ENCODE results near the gene DZIP1. TPM values are rescaled to one million over a fixed set of nuclear protein-coding genes. Genes with fewer than 3 reads are reported as not detected.

DZIP1 gene
- total and polyA plus RNA-seq, 2 of the 13 experiments (the other 11 are each of a cell fraction or from before 2014, with no cell fraction given) = 11.0 to 36.7 TPM

GRCh38 chr13:95642999-95643398 is 1.5 kb downstream of the DZIP1 start:
- Histone ChIP-seq H3K36me3 (replicated peaks in 1 of 2; ENCODE audit: control insufficient read depth in 1 of 2, insufficient read depth in 2 of 2, low read length in 2 of 2) (peaks cover 2 to 6% of the 10 kb centered on the region in 2 experiments; a peak in 2 of 5 replicates), H2AFZ (ENCODE audit: low read length) (no peak overlapping the region), H3K79me2 (ENCODE audit: insufficient read depth, low read length) (peaks cover 10% of the 10 kb centered on the region), H3K4me2 (ENCODE audit: low read depth, low read length) (peak overlapping the region; percentile 91), H3K27me3 (ENCODE audit: control insufficient read depth in 1 of 2, insufficient read depth in 2 of 2, low read length in 2 of 2) (no peaks in the 10 kb centered on the region; a peak in 1 of 5 replicates), H3K27ac (ENCODE audit: extremely low read length, insufficient read depth, low read length) (no peak overlapping the region), H3K4me1 (ENCODE audit: insufficient read depth, low read length) (peaks cover 19% of the 10 kb centered on the region), H4K20me1 (ENCODE audit: insufficient read depth, low read length) (no peaks in the 10 kb centered on the region), H3K4me3 (replicated peaks in 1 of 3; ENCODE audit: insufficient read depth in 1 of 3, low read depth in 2 of 3, low read length in 3 of 3) (peak overlapping the region in 2 of 3 experiments; percentile 69 to 73; a peak in 4 of 6 replicates), H3K9ac (ENCODE audit: insufficient read depth, low read depth, low read length) (peak overlapping the region; percentile 53; the same call in 1 of the 2 replicates), H3K9me3 (ENCODE audit: low read length) (no peaks in the 10 kb centered on the region)
- in situ Hi-C loops (cut with HindIII; ENCODE audit: extremely low pct_ligation_motif_present, low pct_unique_long_range_greater_than_20kb) = no loop called here
- FAIRE-seq = no peak
- ChIA-PET CTCF (ENCODE audit: low intra/inter-chr PET ratio, low total read pairs) (no interaction called here), POLR2A (interaction anchor here (3.0 kb wide), 1 partner anchor 34 kb away, joined by 14 read pairs; the partner anchor contains the start of gene DNAJC3)
- no peak for ATAC-seq
- TF ChIP-seq ZNF530 (CRISPR knock-in tag; IDR thresholded peaks at IDR 0.05; ENCODE audit: low read depth) (no peak), CENPX (CRISPR knock-in tag; IDR thresholded peaks at IDR 0.05) (no peak), ZNF550 (CRISPR knock-in tag; IDR thresholded peaks at IDR 0.05; ENCODE audit: borderline replicate concordance) (no peak), KLF16 (CRISPR knock-in tag; IDR thresholded peaks at IDR 0.05) (no peak), ZNF788 (CRISPR knock-in tag; IDR thresholded peaks at IDR 0.05; ENCODE audit: borderline replicate concordance) (no peak), RXRA (CRISPR knock-in tag; IDR thresholded peaks at IDR 0.05) (no peak), ZNF24 (IDR thresholded peaks at IDR 0.05) (no peak), ZSCAN12 (CRISPR knock-in tag; IDR thresholded peaks at IDR 0.05) (no peak), KDM6A (CRISPR knock-in tag; IDR thresholded peaks at IDR 0.05; ENCODE audit: low read depth) (no peak), NCOA5 (CRISPR knock-in tag; IDR thresholded peaks at IDR 0.05) (no peak), KLF12 (CRISPR knock-in tag; IDR thresholded peaks at IDR 0.05; ENCODE audit: borderline replicate concordance) (no peak), ZNF121 (CRISPR knock-in tag; IDR thresholded peaks at IDR 0.05) (no peak), SMAD1 (CRISPR knock-in tag; IDR thresholded peaks at IDR 0.05; ENCODE audit: borderline replicate concordance, low read depth) (no peak), DPF2 (CRISPR knock-in tag; IDR thresholded peaks at IDR 0.05; ENCODE audit: borderline replicate concordance, low read depth) (no peak), ELF4 (CRISPR knock-in tag; IDR thresholded peaks at IDR 0.05; ENCODE audit: borderline replicate concordance) (no peak), MIER2 (CRISPR knock-in tag; IDR thresholded peaks at IDR 0.05) (no peak), ZNF768 (CRISPR knock-in tag; IDR thresholded peaks at IDR 0.05) (no peak), SUZ12 (IDR thresholded peaks at IDR 0.05; ENCODE audit: low read depth, low read length) (no peak)
- TF ChIP-seq, protein P1, sequence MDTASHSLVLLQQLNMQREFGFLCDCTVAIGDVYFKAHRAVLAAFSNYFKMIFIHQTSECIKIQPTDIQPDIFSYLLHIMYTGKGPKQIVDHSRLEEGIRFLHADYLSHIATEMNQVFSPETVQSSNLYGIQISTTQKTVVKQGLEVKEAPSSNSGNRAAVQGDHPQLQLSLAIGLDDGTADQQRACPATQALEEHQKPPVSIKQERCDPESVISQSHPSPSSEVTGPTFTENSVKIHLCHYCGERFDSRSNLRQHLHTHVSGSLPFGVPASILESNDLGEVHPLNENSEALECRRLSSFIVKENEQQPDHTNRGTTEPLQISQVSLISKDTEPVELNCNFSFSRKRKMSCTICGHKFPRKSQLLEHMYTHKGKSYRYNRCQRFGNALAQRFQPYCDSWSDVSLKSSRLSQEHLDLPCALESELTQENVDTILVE (CRISPR knock-in tag; IDR thresholded peaks at IDR 0.05) = no peak
- TF ChIP-seq, protein P2, sequence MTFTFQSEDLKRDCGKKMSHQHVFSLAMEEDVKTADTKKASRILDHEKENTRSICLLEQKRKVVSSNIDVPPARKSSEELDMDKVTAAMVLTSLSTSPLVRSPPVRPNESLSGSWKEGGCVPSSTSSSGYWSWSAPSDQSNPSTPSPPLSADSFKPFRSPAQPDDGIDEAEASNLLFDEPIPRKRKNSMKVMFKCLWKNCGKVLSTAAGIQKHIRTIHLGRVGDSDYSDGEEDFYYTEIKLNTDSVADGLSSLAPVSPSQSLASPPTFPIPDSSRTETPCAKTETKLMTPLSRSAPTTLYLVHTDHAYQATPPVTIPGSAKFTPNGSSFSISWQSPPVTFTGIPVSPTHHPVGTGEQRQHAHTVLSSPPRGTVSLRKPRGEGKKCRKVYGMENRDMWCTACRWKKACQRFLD (CRISPR knock-in tag; IDR thresholded peaks at IDR 0.05; ENCODE audit: borderline replicate concordance) = no peak
- intact Hi-C loops (cut with micrococcal nuclease; ENCODE audit: unreplicated experiment) = loop anchor here (5.0 kb wide), 1 partner anchor 34 kb away; the partner anchor contains the start of gene DNAJC3
- WGBS (ENCODE audit: low lambda C conversion rate) = 23% methylated on average over 3 of the region's 3 CpGs
- DNase-seq (ENCODE audit: low spot score) = no peak
- TSS peak; percentile 56 for BruUV-seq (replicated peaks)

All from HepG2 (cell line).